WTC11 (cell line): ENCODE measurements around the gene KIF26A. TPM values are rescaled to one million over a fixed set of nuclear protein-coding genes. Genes with fewer than 3 reads are reported as not detected.

Source experiments
- ATAC-seq: fragments of 200-7000 bp; cut with Tn5 transposase; 2 replicates; pipeline ENCODE4 v1.10.0; 2021; ENCODE audit warnings: mild to moderate bottlenecking, moderate library complexity
- CTCF ChIA-PET: fragments of 300-600 bp; sonication (Branson Sonifier 250); formaldehyde crosslinking; loops from one replicate; lab custom pipeline; 2021; ENCODE audit warnings: antibody characterized with exemption; lab: Charles Lee
- POLR2A ChIA-PET: fragments of 350-600 bp; sonication (Branson Sonifier 250); formaldehyde crosslinking; loops from one replicate; lab custom pipeline; 2021; ENCODE audit warnings: antibody characterized with exemption; lab: Charles Lee
- DNase-seq: peaks from one replicate; pipeline ENCODE4 v3.0.0; 2021; ENCODE audit warnings: low spot score
- H3K27ac Mint-ChIP-seq: 2 replicates; pipeline ENCODE4 v1.8.0; 2021; ENCODE audit warnings: mixed read lengths
- H3K27me3 Mint-ChIP-seq: 2 replicates; pipeline ENCODE4 v1.8.0; 2021; ENCODE audit warnings: low read depth, mild to moderate bottlenecking, moderate library complexity, mixed read lengths
- H3K36me3 Mint-ChIP-seq: 2 replicates; pipeline ENCODE4 v1.8.0; 2021; ENCODE audit warnings: mixed read lengths
- H3K4me1 Mint-ChIP-seq: 2 replicates; pipeline ENCODE4 v1.8.0; 2022; ENCODE audit warnings: mixed read lengths
- H3K4me3 Mint-ChIP-seq: 2 replicates; pipeline ENCODE4 v1.8.0; 2021; ENCODE audit warnings: mild to moderate bottlenecking, moderate library complexity, mixed read lengths
- H3K9me3 Mint-ChIP-seq: 2 replicates; pipeline ENCODE4 v1.8.0; 2021; ENCODE audit warnings: mixed read lengths
- ATF1 ChIP-seq: sonication (generic); formaldehyde crosslinking; IDR thresholded peaks from 2 replicates; pipeline ENCODE4 v1.8.1; 2023; ENCODE audit warnings: mild to moderate bottlenecking, moderate library complexity, missing genetic modification reagents
- ATF3 ChIP-seq: sonication (generic); formaldehyde crosslinking; conservative IDR thresholded peaks from 2 replicates; pipeline ENCODE4 v1.8.1; 2022; ENCODE audit warnings: mild to moderate bottlenecking, missing genetic modification reagents
- CREB1 ChIP-seq: sonication (generic); formaldehyde crosslinking; IDR thresholded peaks from 2 replicates; pipeline ENCODE4 v1.8.0; 2023; ENCODE audit warnings: mild to moderate bottlenecking, missing genetic modification reagents
- E2F1 ChIP-seq: sonication (generic); formaldehyde crosslinking; IDR thresholded peaks from 2 replicates; pipeline ENCODE4 v1.8.0; 2022; ENCODE audit warnings: mild to moderate bottlenecking, missing genetic modification reagents
- EMX1 ChIP-seq: fragments of 250-450 bp; sonication (Bioruptor Pico); IDR thresholded peaks from 2 replicates; pipeline ENCODE4 v1.8.0; 2021; ENCODE audit warnings: mild to moderate bottlenecking
- GRHL2 ChIP-seq: fragments of 250-450 bp; sonication (Bioruptor Pico); IDR thresholded peaks from 2 replicates; pipeline ENCODE4 v1.8.0; 2022; ENCODE audit warnings: mild to moderate bottlenecking, moderate library complexity; ENCODE audit not compliant: insufficient replicate concordance, severe bottlenecking
- MLX ChIP-seq: sonication (generic); formaldehyde crosslinking; IDR thresholded peaks from 2 replicates; pipeline ENCODE4 v1.8.1; 2023; ENCODE audit warnings: mild to moderate bottlenecking, missing genetic modification reagents, moderate library complexity
- NFATC4 ChIP-seq: fragments of 250-450 bp; sonication (Bioruptor Pico); IDR thresholded peaks from 2 replicates; pipeline ENCODE4 v1.9.0; 2021; ENCODE audit warnings: mild to moderate bottlenecking
- NFYB ChIP-seq: sonication (generic); formaldehyde crosslinking; conservative IDR thresholded peaks from 2 replicates; pipeline ENCODE4 v1.8.0; 2022; ENCODE audit warnings: low read depth, missing genetic modification reagents
- OVOL2 ChIP-seq: fragments of 250-450 bp; sonication (Bioruptor Pico); IDR thresholded peaks from 2 replicates; pipeline ENCODE4 v1.9.0; 2021; ENCODE audit warnings: mild to moderate bottlenecking, borderline replicate concordance
- PREB ChIP-seq: sonication (generic); formaldehyde crosslinking; IDR thresholded peaks from 2 replicates; pipeline ENCODE4 v1.8.1; 2022; ENCODE audit warnings: mild to moderate bottlenecking, missing genetic modification reagents, moderate library complexity, borderline replicate concordance
- PRRX2 ChIP-seq: fragments of 250-450 bp; sonication (Bioruptor Pico); IDR thresholded peaks from 2 replicates; pipeline ENCODE4 v1.8.0; 2021; ENCODE audit warnings: mild to moderate bottlenecking
- SMAD4 ChIP-seq: sonication (generic); formaldehyde crosslinking; IDR thresholded peaks from 2 replicates; pipeline ENCODE4 v1.8.0; 2022; ENCODE audit warnings: mild to moderate bottlenecking, missing genetic modification reagents
- SP1 ChIP-seq: sonication (generic); formaldehyde crosslinking; conservative IDR thresholded peaks from 2 replicates; pipeline ENCODE4 v1.8.1; 2022; ENCODE audit warnings: missing genetic modification reagents
- TEAD4 ChIP-seq: sonication (generic); formaldehyde crosslinking; IDR thresholded peaks from 2 replicates; pipeline ENCODE4 v1.8.0; 2022; ENCODE audit warnings: mild to moderate bottlenecking, missing genetic modification reagents
- ZNF281 ChIP-seq: sonication (generic); formaldehyde crosslinking; IDR thresholded peaks from 2 replicates; pipeline ENCODE4 v1.8.0; 2023; ENCODE audit warnings: mild to moderate bottlenecking, missing genetic modification reagents
- ZNF416 ChIP-seq: fragments of 250-450 bp; sonication (Bioruptor Pico); IDR thresholded peaks from 2 replicates; pipeline ENCODE4 v1.9.0; 2021; ENCODE audit warnings: mild to moderate bottlenecking, inconsistent platforms
- ZNF423 ChIP-seq: fragments of 250-450 bp; sonication (Bioruptor Pico); IDR thresholded peaks from 2 replicates; pipeline ENCODE4 v2.1.2; 2022; ENCODE audit warnings: mild to moderate bottlenecking, moderate library complexity
- ZSCAN18 ChIP-seq: fragments of 250-450 bp; sonication (Bioruptor Pico); IDR thresholded peaks from 2 replicates; pipeline ENCODE4 v2.1.2; 2022; ENCODE audit warnings: mild to moderate bottlenecking, moderate library complexity
- total RNA-seq: library from RNA; stranded (reverse); gene quantifications from 3 replicates; pipeline ENCODE4 v1.2.3, GENCODE V29; 2021

KIF26A gene
- total RNA-seq, 1 experiment from 2014 or later: 53.4 TPM

GRCh38 chr14:104103061-104103445 lies 35.3 kb upstream of the KIF26A start (continued):
- no peak for TF ChIP-seq ZSCAN18 (CRISPR knock-in tag)
- no peak for TF ChIP-seq GRHL2 (CRISPR knock-in tag)

GRCh38 chr14:104103446-104104075 lies 34.8 kb upstream of the KIF26A start:
- Mint-ChIP-seq H3K4me3 (no peak overlapping the region), H3K27me3 (no peaks in the 10 kb centered on the region), H3K9me3 (no peaks in the 10 kb centered on the region), H3K27ac (no peak overlapping the region), H3K36me3 (no peaks in the 10 kb centered on the region), H3K4me1 (no peaks in the 10 kb centered on the region)
- POLR2A ChIA-PET: no interaction called here
- no peak for ATAC-seq
- no peak for TF ChIP-seq CREB1
- no peak for TF ChIP-seq ATF3 (CRISPR knock-in tag)
- no peak for TF ChIP-seq OVOL2 (CRISPR knock-in tag)
- TF ChIP-seq GRHL2 (CRISPR knock-in tag): no peak
- no peak for TF ChIP-seq SMAD4 (CRISPR knock-in tag)
- no peak for TF ChIP-seq MLX (CRISPR knock-in tag)
- no peak for TF ChIP-seq E2F1
- TF ChIP-seq EMX1 (CRISPR knock-in tag): no peak
- TF ChIP-seq ZNF423 (CRISPR knock-in tag): no peak
- no peak for DNase-seq
- CTCF ChIA-PET: interaction anchor here (1.3 to 6.5 kb wide), 2 partner anchors 10 to 26 kb away, joined by 7 to 44 read pairs; no protein-coding TSS in a partner anchor

GRCh38 chr14:104104076-104104901 lies 34.1 kb upstream of the KIF26A start:
- H3K4me1 Mint-ChIP-seq: peaks cover 2% of the 10 kb centered on the region; the same call in 1 of the 2 replicates
- CTCF ChIA-PET: interaction anchor here (0.8 to 6.5 kb wide), 3 partner anchors 10 to 26 kb away, joined by 3 to 44 read pairs (median 7); partner anchors contain the start of gene ASPG
- no peaks in the 10 kb centered on the region for H3K36me3 Mint-ChIP-seq
- no peak overlapping the region for H3K4me3 Mint-ChIP-seq
- DNase-seq (peak; percentile 8), ATAC-seq (no peak)
- no peak overlapping the region for H3K27ac Mint-ChIP-seq
- H3K9me3 Mint-ChIP-seq: no peaks in the 10 kb centered on the region
- no peaks in the 10 kb centered on the region for H3K27me3 Mint-ChIP-seq
- POLR2A ChIA-PET: no interaction called here
- TF ChIP-seq ZNF281 (CRISPR knock-in tag) (no peak), PRRX2 (CRISPR knock-in tag) (no peak), PREB (CRISPR knock-in tag) (no peak), ATF1 (no peak), ZSCAN18 (CRISPR knock-in tag) (no peak), SMAD4 (CRISPR knock-in tag) (no peak), TEAD4 (CRISPR knock-in tag) (no peak), SP1 (CRISPR knock-in tag) (no peak), NFYB (no peak), NFATC4 (no peak), ZNF416 (CRISPR knock-in tag) (no peak)
